ENCODE results near the gene NTNG2.

DNA sequence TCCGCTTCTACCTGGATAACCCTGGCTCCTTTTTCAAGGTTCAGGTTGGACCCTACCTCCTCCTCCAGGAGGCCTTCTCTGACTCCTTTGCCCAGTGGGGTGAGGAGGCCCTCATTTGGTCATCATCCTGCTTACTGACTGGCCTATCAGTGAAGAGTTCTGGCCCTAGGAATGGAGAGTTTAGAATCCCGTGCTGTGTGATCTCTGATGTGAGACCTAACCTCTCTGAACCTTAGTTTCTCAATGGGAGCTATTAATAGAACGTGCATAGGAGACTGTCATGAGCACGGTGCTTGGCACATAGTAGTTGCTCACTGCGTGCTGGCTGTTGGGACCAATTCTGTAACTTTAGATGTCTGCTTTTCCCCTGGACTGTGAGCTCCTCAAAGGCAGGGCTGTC, 10.3 kb downstream of the NTNG2 start:
- no peak for TF ChIP-seq CTCF (conservative IDR thresholded peaks at IDR 0.05; ENCODE audit: low read depth, low read length)
- no peak for TF ChIP-seq EZH2 (IDR thresholded peaks at IDR 0.05; ENCODE audit: low read length, unreplicated experiment)
